ENCODE data around the gene GJA1. TPM values are rescaled to one million over a fixed set of nuclear protein-coding genes. Genes with fewer than 3 reads are reported as not detected.

Gene GJA1
- total RNA-seq, 4 donors from 2014 or later: 39.0 to 173 (median 44.0) TPM

GRCh38 chr6:121439926-121440325 lies 4.5 kb downstream of the GJA1 start:
- TF ChIP-seq CTCF (IDR thresholded peaks at IDR 0.05; ENCODE audit: low read depth): no peak

DNA sequence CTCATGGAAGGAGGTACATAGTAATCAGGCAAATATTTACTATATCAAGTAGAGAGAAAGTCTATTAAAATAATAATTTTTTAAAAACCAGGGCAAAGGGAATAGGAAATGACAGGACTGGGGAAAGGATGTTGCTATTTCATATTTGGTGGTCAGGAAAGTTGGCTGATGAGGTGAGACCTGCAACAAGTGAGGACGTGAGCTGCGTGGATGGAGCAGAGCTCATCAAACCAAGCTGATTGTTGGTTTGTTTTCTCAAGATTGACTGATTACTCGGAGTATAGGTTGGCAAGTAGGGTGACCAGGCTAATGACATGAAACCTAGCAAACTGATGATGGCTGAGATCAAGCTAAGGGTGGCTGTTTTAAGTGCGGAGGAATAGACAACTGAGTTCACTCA lies 6.0 kb downstream of the GJA1 start:
- no peak for TF ChIP-seq CTCF (IDR thresholded peaks at IDR 0.05; ENCODE audit: low read depth)

DNA sequence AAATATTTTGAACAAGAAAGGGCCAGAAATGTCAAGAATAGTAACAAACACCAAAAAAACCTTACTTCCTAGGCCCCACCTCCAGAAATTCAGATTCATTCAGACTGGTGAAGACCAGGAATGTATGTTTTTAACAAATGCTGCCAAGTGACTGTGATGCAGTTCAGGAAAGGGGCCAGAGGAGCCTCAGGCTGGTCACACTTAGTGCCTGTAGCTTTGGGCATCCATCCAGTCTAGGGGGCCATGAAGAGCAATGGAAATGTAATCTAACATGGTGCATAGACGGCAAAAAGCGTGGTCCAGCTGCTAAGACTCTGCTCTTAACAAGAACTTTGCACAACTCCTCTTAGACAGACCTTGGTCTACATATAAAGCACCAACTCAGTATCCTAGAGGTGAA lies 7.1 kb downstream of the GJA1 start:
- TF ChIP-seq CTCF (IDR thresholded peaks at IDR 0.05; ENCODE audit: low read depth): no peak

GRCh38 chr6:121443971-121444541 lies 8.6 kb downstream of the GJA1 start:
- no peak for TF ChIP-seq CTCF (IDR thresholded peaks at IDR 0.05; ENCODE audit: low read depth)

GRCh38 chr6:121449331-121449730 lies 13.9 kb downstream of the GJA1 start:
- no peak for TF ChIP-seq CTCF (IDR thresholded peaks at IDR 0.05; ENCODE audit: low read depth)

GRCh38 chr6:121450242-121450641 lies 14.8 kb downstream of the GJA1 start:
- no peak for TF ChIP-seq CTCF (IDR thresholded peaks at IDR 0.05; ENCODE audit: low read depth)

DNA sequence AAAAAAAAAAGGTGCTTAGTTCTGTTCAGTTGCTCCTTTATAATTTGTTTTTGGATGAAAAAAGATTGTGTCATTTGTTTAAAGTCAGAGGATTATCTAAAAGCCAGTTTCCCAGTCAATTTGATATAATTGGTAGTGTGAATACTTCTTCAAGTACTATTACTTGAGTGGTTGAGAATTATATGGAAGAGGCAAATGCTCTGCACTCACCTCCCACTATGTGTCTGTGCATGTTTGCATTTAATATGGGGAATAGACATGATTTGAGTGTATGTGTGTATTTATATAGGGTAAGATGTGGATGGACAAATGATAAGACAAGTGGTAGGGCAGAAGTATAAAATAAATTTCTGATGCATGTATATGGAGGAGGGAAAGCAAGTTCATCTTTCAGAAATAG lies 15.8 kb downstream of the GJA1 start:
- TF ChIP-seq CTCF (IDR thresholded peaks at IDR 0.05; ENCODE audit: low read depth): no peak
